Stimulated activated CD4-positive, alpha-beta T cell treated with anti-CD3 and anti-CD28 coated beads, Interleukin-4, amount 100 ng/mL, for 24 hours (primary cell): ENCODE measurements around the gene SEBOX.

Experiments used
- DNase-seq: peaks from one replicate; pipeline ENCODE4 v3.0.0-alpha.2; 2020

The SEBOX gene

GRCh38 chr17:28338056-28338768 is 26.8 kb downstream of the SEBOX start:
- DNase-seq = no peak

GRCh38 chr17:28335959-28336871 is 28.8 kb downstream of the SEBOX start:
- peak; percentile 35 for DNase-seq

GRCh38 chr17:28335201-28335958 is 29.6 kb downstream of the SEBOX start, which contains the start of the genes IFT20 and TNFAIP1:
Gene IFT20 (minus strand): TSS chr17:28335472. CDS start chr17:28331985, 3,487 bp downstream.
Gene TNFAIP1 (plus strand): TSS chr17:28335761. CDS start chr17:28339522, 3,761 bp downstream.
- DNase-seq = peak; percentile 98

- DNase-seq = no peak
Observed at GRCh38 chr17:28334666-28335200, 30.3 kb downstream of the SEBOX start.

GRCh38 chr17:28334171-28334570 is 30.8 kb downstream of the SEBOX start:
- no peak for DNase-seq

GRCh38 chr17:28333083-28333746 is 31.8 kb downstream of the SEBOX start:
- no peak for DNase-seq

- DNase-seq = no peak
Observed at GRCh38 chr17:28331891-28332420, 33.0 kb downstream of the SEBOX start.

- no peak for DNase-seq
Observed at GRCh38 chr17:28330671-28331070, 34.3 kb downstream of the SEBOX start.

GRCh38 chr17:28328325-28328724 is 36.7 kb downstream of the SEBOX start:
- DNase-seq = no peak

- DNase-seq = no peak
Observed at GRCh38 chr17:28327709-28328108, 37.3 kb downstream of the SEBOX start.

- DNase-seq = peak; percentile 42
Observed at GRCh38 chr17:28327031-28327607, 37.9 kb downstream of the SEBOX start.

- no peak for DNase-seq
Observed at GRCh38 chr17:28326114-28326513, 38.9 kb downstream of the SEBOX start.

GRCh38 chr17:28325211-28325610 is 39.8 kb downstream of the SEBOX start:
- no peak for DNase-seq

GRCh38 chr17:28324781-28325180 is 40.2 kb downstream of the SEBOX start:
- no peak for DNase-seq

GRCh38 chr17:28324267-28324745 is 40.7 kb downstream of the SEBOX start:
- no peak for DNase-seq

- no peak for DNase-seq
Observed at GRCh38 chr17:28320215-28321061, 44.6 kb downstream of the SEBOX start.

GRCh38 chr17:28319598-28319935 is 45.4 kb downstream of the SEBOX start:
- no peak for DNase-seq

- DNase-seq = peak; percentile 97
Observed at GRCh38 chr17:28318759-28319597, 46.0 kb downstream of the SEBOX start, which contains the start of gene TMEM97. Gene TMEM97 (plus strand): TSS chr17:28319200. CDS start chr17:28319240, 40 bp downstream.
